ENCODE measurements around the gene STAG2.

DNA sequence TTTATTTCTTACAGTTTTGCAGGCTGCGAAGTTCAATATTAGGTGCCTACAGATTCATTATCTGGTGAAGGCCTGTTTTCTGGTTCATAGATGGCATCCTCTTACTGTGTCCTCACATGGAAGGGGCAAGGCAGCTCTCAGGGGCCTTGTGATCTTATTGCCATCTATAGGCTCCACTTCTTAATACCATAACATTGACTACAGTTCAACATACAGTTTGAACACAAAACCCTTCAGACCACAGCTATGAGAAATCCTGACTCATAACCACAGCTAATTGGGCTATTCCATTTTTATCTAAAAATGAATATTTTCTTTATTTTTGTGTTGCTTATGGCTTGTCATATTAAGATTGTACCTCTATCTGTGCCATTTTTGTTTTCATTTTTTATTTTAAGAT is 72.3 kb downstream of the STAG2 start:
- TF ChIP-seq, protein P1, sequence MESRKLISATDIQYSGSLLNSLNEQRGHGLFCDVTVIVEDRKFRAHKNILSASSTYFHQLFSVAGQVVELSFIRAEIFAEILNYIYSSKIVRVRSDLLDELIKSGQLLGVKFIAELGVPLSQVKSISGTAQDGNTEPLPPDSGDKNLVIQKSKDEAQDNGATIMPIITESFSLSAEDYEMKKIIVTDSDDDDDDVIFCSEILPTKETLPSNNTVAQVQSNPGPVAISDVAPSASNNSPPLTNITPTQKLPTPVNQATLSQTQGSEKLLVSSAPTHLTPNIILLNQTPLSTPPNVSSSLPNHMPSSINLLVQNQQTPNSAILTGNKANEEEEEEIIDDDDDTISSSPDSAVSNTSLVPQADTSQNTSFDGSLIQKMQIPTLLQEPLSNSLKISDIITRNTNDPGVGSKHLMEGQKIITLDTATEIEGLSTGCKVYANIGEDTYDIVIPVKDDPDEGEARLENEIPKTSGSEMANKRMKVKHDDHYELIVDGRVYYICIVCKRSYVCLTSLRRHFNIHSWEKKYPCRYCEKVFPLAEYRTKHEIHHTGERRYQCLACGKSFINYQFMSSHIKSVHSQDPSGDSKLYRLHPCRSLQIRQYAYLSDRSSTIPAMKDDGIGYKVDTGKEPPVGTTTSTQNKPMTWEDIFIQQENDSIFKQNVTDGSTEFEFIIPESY (IDR thresholded peaks at IDR 0.05; ENCODE audit: extremely low read depth, insufficient replicate concordance, low read length), result no peak
- TF ChIP-seq ELF1 (IDR thresholded peaks at IDR 0.05; ENCODE audit: borderline replicate concordance, low read depth) (no peak), SIN3A (IDR thresholded peaks at IDR 0.05; ENCODE audit: low read depth) (no peak), POLR2A (IDR thresholded peaks at IDR 0.05; ENCODE audit: borderline replicate concordance, extremely low read depth, insufficient read depth, insufficient read length) (no peak), EZH2 (IDR thresholded peaks at IDR 0.05) (no peak), EZH2phosphoT487 (IDR thresholded peaks at IDR 0.05; ENCODE audit: borderline replicate concordance) (no peak), POLR2AphosphoS5 (IDR thresholded peaks at IDR 0.05; ENCODE audit: low read depth, low read length) (no peak), YY1 (IDR thresholded peaks at IDR 0.05; ENCODE audit: extremely low read depth, insufficient replicate concordance, low read depth, low read length) (no peak), RAD21 (IDR thresholded peaks at IDR 0.05; ENCODE audit: low read depth) (no peak), SRF (IDR thresholded peaks at IDR 0.05; ENCODE audit: low read depth) (no peak)
- TF ChIP-seq, protein P2, sequence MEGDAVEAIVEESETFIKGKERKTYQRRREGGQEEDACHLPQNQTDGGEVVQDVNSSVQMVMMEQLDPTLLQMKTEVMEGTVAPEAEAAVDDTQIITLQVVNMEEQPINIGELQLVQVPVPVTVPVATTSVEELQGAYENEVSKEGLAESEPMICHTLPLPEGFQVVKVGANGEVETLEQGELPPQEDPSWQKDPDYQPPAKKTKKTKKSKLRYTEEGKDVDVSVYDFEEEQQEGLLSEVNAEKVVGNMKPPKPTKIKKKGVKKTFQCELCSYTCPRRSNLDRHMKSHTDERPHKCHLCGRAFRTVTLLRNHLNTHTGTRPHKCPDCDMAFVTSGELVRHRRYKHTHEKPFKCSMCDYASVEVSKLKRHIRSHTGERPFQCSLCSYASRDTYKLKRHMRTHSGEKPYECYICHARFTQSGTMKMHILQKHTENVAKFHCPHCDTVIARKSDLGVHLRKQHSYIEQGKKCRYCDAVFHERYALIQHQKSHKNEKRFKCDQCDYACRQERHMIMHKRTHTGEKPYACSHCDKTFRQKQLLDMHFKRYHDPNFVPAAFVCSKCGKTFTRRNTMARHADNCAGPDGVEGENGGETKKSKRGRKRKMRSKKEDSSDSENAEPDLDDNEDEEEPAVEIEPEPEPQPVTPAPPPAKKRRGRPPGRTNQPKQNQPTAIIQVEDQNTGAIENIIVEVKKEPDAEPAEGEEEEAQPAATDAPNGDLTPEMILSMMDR (IDR thresholded peaks at IDR 0.05 in 2 of 3, conservative IDR thresholded peaks at IDR 0.05 in 1 of 3; ENCODE audit: borderline replicate concordance in 1 of 3, insufficient read depth in 1 of 3, low read depth in 2 of 3, low read length in 2 of 3), result no peak
- TF ChIP-seq, protein P3, sequence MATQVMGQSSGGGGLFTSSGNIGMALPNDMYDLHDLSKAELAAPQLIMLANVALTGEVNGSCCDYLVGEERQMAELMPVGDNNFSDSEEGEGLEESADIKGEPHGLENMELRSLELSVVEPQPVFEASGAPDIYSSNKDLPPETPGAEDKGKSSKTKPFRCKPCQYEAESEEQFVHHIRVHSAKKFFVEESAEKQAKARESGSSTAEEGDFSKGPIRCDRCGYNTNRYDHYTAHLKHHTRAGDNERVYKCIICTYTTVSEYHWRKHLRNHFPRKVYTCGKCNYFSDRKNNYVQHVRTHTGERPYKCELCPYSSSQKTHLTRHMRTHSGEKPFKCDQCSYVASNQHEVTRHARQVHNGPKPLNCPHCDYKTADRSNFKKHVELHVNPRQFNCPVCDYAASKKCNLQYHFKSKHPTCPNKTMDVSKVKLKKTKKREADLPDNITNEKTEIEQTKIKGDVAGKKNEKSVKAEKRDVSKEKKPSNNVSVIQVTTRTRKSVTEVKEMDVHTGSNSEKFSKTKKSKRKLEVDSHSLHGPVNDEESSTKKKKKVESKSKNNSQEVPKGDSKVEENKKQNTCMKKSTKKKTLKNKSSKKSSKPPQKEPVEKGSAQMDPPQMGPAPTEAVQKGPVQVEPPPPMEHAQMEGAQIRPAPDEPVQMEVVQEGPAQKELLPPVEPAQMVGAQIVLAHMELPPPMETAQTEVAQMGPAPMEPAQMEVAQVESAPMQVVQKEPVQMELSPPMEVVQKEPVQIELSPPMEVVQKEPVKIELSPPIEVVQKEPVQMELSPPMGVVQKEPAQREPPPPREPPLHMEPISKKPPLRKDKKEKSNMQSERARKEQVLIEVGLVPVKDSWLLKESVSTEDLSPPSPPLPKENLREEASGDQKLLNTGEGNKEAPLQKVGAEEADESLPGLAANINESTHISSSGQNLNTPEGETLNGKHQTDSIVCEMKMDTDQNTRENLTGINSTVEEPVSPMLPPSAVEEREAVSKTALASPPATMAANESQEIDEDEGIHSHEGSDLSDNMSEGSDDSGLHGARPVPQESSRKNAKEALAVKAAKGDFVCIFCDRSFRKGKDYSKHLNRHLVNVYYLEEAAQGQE (IDR thresholded peaks at IDR 0.05; ENCODE audit: low read depth), result no peak
- TF ChIP-seq, protein P4, sequence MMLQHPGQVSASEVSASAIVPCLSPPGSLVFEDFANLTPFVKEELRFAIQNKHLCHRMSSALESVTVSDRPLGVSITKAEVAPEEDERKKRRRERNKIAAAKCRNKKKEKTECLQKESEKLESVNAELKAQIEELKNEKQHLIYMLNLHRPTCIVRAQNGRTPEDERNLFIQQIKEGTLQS (IDR thresholded peaks at IDR 0.05), result no peak
- TF ChIP-seq, protein P5, sequence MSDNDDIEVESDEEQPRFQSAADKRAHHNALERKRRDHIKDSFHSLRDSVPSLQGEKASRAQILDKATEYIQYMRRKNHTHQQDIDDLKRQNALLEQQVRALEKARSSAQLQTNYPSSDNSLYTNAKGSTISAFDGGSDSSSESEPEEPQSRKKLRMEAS (IDR thresholded peaks at IDR 0.05), result no peak

All from HCT116 (cell line).